Measurements from ENCODE around the gene HNRNPL.
"Not testable (repeated sequence)": the region's sequence is repeated elsewhere in the genome, so short reads cannot be mapped to it uniquely, and the experiment has no call there.

Gene HNRNPL

DNA sequence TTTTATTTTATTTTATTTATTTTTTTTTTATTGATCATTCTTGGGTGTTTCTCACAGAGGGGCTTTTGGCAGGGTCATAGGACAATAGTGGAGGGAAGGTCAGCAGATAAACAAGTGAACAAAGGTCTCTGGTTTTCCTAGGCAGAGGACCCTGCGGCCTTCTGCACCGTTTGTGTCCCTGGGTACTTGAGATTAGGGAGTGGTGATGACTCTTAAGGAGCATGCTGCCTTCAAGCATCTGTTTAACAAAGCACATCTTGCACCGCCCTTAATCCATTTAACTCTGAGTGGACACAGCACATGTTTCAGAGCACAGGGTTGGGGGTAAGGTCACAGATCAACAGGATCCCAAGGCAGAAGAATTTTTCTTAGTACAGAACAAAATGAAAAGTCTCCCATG is 5.2 kb upstream of the HNRNPL start:
- not testable (repeated sequence) for H3K9me3 ChIP-seq (ENCODE audit: control insufficient read depth, low read length); H3K4me1 ChIP-seq (ENCODE audit: control insufficient read depth, insufficient read depth, low read length); H3K36me3 ChIP-seq (ENCODE audit: control insufficient read depth, insufficient read depth, low read length); H3K27ac ChIP-seq (ENCODE audit: insufficient read depth, low read depth, low read length, poor library complexity, severe bottlenecking); H3K27me3 ChIP-seq (ENCODE audit: control insufficient read depth, insufficient read depth, low read length, poor library complexity, severe bottlenecking); H3K4me3 ChIP-seq (ENCODE audit: insufficient read depth, low read depth, low read length)
- WGBS, 2 experiments: 71% methylated on average over 1 of the region's 3 CpGs; no CpG with 5 or more reads in 1 of the 2 experiments

- 87 to 92% methylated on average over 17 of the region's 17 CpGs for WGBS, 2 experiments
- Histone ChIP-seq H3K4me1 (ENCODE audit: control insufficient read depth, insufficient read depth, low read length) (peaks cover 6% of the 10 kb centered on the region), H3K27ac (ENCODE audit: insufficient read depth, low read depth, low read length, poor library complexity, severe bottlenecking) (no peak overlapping the region)
These were observed 3.4 kb upstream of the HNRNPL start for GRCh38 chr19:38853214-38853613.

DNA sequence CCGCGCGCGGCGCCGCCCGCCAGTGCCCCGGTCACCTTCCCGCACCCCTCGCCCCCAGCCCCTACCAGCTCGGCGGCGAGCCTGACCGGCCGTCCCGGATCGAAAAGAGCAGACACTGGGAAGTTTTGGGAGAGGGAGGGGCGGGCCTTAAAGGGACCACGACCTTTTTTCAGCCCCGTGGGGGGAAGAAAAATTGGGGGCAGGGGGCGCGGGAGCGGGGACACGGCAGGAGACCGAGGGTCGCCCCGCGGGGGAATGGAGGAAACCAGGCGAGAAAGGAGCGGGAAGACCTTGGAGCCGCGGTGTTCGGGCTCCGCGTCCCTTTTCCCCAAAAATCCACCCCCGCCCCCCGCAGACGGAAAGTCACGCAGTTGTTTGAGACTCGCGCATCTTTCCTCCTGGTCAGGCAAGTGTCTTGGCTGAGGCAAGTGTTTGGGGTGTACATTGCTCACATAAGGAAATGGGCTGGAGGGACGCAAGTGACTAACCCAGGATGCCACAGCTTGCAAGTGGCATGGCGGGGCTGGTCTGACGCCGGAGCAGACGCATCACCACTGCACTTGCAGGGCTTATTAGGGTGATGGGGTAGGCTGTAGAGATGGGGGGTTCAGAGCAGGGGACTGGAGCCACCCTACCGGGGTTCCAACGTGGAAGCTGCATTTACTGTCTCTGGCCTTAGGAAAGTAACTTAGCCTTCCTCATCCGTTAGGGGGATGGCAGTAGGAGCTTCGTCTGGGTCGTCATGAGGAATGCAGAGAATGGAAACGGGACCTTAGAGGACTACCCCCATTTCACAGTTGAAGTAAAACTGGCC is 2.7 kb upstream of the HNRNPL start:
- peaks cover 12% of the 10 kb centered on the region for H3K4me1 ChIP-seq (ENCODE audit: control insufficient read depth, insufficient read depth, low read length)
- no peaks in the 10 kb centered on the region for H3K9me3 ChIP-seq (ENCODE audit: control insufficient read depth, low read length)
- peak overlapping the region; percentile 67 for H3K4me3 ChIP-seq (ENCODE audit: insufficient read depth, low read depth, low read length)
- WGBS, 2 experiments: 1 to 3% methylated on average over 52 of the region's 52 CpGs
- no peaks in the 10 kb centered on the region for H3K27me3 ChIP-seq (ENCODE audit: control insufficient read depth, insufficient read depth, low read length, poor library complexity, severe bottlenecking)
- H3K27ac ChIP-seq (ENCODE audit: insufficient read depth, low read depth, low read length, poor library complexity, severe bottlenecking): peak overlapping the region; percentile 91
- peaks cover 3% of the 10 kb centered on the region for H3K36me3 ChIP-seq (ENCODE audit: control insufficient read depth, insufficient read depth, low read length)

More at GRCh38 chr19:38853214-38853613, 3.4 kb upstream of the HNRNPL start:
- peak overlapping the region; percentile 67 for H3K4me3 ChIP-seq (ENCODE audit: insufficient read depth, low read depth, low read length)
- H3K36me3 ChIP-seq (ENCODE audit: control insufficient read depth, insufficient read depth, low read length): no peaks in the 10 kb centered on the region
- H3K9me3 ChIP-seq (ENCODE audit: control insufficient read depth, low read length): no peaks in the 10 kb centered on the region
- no peaks in the 10 kb centered on the region for H3K27me3 ChIP-seq (ENCODE audit: control insufficient read depth, insufficient read depth, low read length, poor library complexity, severe bottlenecking)

GRCh38 chr19:38851622-38852230 is 1.9 kb upstream of the HNRNPL start:
- Histone ChIP-seq H3K36me3 (ENCODE audit: control insufficient read depth, insufficient read depth, low read length) (peaks cover 11% of the 10 kb centered on the region), H3K4me1 (ENCODE audit: control insufficient read depth, insufficient read depth, low read length) (peaks cover 12% of the 10 kb centered on the region), H3K27me3 (ENCODE audit: control insufficient read depth, insufficient read depth, low read length, poor library complexity, severe bottlenecking) (no peaks in the 10 kb centered on the region), H3K4me3 (ENCODE audit: insufficient read depth, low read depth, low read length) (peak overlapping the region; percentile 67), H3K9me3 (ENCODE audit: control insufficient read depth, low read length) (no peaks in the 10 kb centered on the region), H3K27ac (ENCODE audit: insufficient read depth, low read depth, low read length, poor library complexity, severe bottlenecking) (peak overlapping the region; percentile 95)
- 2% methylated on average over 67 of the region's 67 CpGs for WGBS, 2 experiments

- Histone ChIP-seq H3K9me3 (ENCODE audit: control insufficient read depth, low read length) (no peaks in the 10 kb centered on the region), H3K27ac (ENCODE audit: insufficient read depth, low read depth, low read length, poor library complexity, severe bottlenecking) (peak overlapping the region; percentile 95), H3K36me3 (ENCODE audit: control insufficient read depth, insufficient read depth, low read length) (peaks cover 16% of the 10 kb centered on the region), H3K4me1 (ENCODE audit: control insufficient read depth, insufficient read depth, low read length) (peaks cover 12% of the 10 kb centered on the region), H3K4me3 (ENCODE audit: insufficient read depth, low read depth, low read length) (peak overlapping the region; percentile 67), H3K27me3 (ENCODE audit: control insufficient read depth, insufficient read depth, low read length, poor library complexity, severe bottlenecking) (no peaks in the 10 kb centered on the region)
- 14 to 17% methylated on average over 40 of the region's 40 CpGs for WGBS, 2 experiments
These were observed 1.3 kb upstream of the HNRNPL start for GRCh38 chr19:38850976-38851621.

DNA sequence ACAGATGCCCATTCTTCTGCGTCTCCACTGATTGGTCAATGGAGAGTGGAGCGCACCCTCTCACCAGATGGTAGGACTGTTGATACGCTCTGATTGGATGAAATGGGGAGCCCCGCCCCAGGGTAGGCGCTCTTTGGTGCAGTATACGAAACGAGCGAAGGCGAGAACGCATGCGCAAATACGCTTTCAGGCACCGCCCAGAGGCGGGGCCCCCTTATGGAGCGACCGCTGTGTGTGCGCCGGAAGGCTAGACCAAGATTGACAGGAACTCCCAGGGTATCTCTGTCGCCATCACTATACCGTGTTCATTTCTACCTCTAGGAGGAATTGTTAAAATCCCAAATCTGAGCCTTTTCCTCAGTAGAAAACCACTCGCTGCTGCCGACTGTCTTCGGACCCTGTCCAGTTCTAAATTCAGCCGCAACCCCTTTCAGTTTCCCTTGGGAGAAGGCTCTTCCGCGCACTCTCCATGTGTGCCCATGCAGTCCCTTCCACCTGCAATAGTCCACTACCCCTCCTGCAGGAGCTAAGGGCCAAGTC is 720 bp upstream of the HNRNPL start:
- Histone ChIP-seq H3K9me3 (ENCODE audit: control insufficient read depth, low read length) (no peaks in the 10 kb centered on the region), H3K4me1 (ENCODE audit: control insufficient read depth, insufficient read depth, low read length) (peaks cover 12% of the 10 kb centered on the region), H3K27ac (ENCODE audit: insufficient read depth, low read depth, low read length, poor library complexity, severe bottlenecking) (peak overlapping the region; percentile 95), H3K36me3 (ENCODE audit: control insufficient read depth, insufficient read depth, low read length) (peaks cover 22% of the 10 kb centered on the region), H3K27me3 (ENCODE audit: control insufficient read depth, insufficient read depth, low read length, poor library complexity, severe bottlenecking) (no peaks in the 10 kb centered on the region), H3K4me3 (ENCODE audit: insufficient read depth, low read depth, low read length) (peak overlapping the region; percentile 67)
- WGBS, 2 experiments: 1 to 2% methylated on average over 26 of the region's 26 CpGs

- Histone ChIP-seq H3K27ac (ENCODE audit: insufficient read depth, low read depth, low read length, poor library complexity, severe bottlenecking) (peak overlapping the region; percentile 99), H3K27me3 (ENCODE audit: control insufficient read depth, insufficient read depth, low read length, poor library complexity, severe bottlenecking) (no peaks in the 10 kb centered on the region), H3K36me3 (ENCODE audit: control insufficient read depth, insufficient read depth, low read length) (peaks cover 34% of the 10 kb centered on the region), H3K4me3 (ENCODE audit: insufficient read depth, low read depth, low read length) (peak overlapping the region; percentile 88), H3K4me1 (ENCODE audit: control insufficient read depth, insufficient read depth, low read length) (peaks cover 12% of the 10 kb centered on the region), H3K9me3 (ENCODE audit: control insufficient read depth, low read length) (no peaks in the 10 kb centered on the region)
- WGBS, 2 experiments: 0% methylated on average over 76 of the region's 76 CpGs
These were observed 483 bp downstream of the HNRNPL start for GRCh38 chr19:38849147-38849859.

GRCh38 chr19:38848299-38849146 is 1.3 kb downstream of the HNRNPL start:
- Histone ChIP-seq H3K4me3 (ENCODE audit: insufficient read depth, low read depth, low read length) (peak overlapping the region; percentile 88), H3K4me1 (ENCODE audit: control insufficient read depth, insufficient read depth, low read length) (peaks cover 12% of the 10 kb centered on the region), H3K9me3 (ENCODE audit: control insufficient read depth, low read length) (no peaks in the 10 kb centered on the region), H3K27ac (ENCODE audit: insufficient read depth, low read depth, low read length, poor library complexity, severe bottlenecking) (peak overlapping the region; percentile 61), H3K27me3 (ENCODE audit: control insufficient read depth, insufficient read depth, low read length, poor library complexity, severe bottlenecking) (no peaks in the 10 kb centered on the region), H3K36me3 (ENCODE audit: control insufficient read depth, insufficient read depth, low read length) (peaks cover 42% of the 10 kb centered on the region)
- WGBS, 2 experiments: 28 to 32% methylated on average over 21 to 22 of the region's 22 CpGs

DNA sequence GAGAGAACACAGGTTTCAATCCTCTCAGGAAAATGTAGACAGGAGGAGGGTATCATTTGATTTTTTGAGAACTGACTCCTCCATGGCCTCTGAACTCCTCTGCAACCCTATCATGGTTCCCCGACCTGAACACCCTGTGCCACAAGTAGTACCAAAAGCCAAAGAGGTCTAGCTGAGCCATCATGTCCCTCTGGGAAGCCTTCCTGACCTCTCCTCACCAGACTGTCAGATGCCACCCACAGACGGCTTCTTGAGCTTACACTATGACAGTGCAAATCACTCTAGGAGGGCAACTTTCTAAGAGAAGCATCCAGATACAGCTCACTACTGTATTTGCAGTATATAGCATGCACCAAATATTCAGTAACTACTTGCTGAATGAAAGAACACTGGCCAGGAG is 3.7 kb downstream of the HNRNPL start:
- H3K9me3 ChIP-seq (ENCODE audit: control insufficient read depth, low read length): no peaks in the 10 kb centered on the region
- H3K4me3 ChIP-seq (ENCODE audit: insufficient read depth, low read depth, low read length): no peak overlapping the region
- peaks cover 10% of the 10 kb centered on the region for H3K4me1 ChIP-seq (ENCODE audit: control insufficient read depth, insufficient read depth, low read length)
- no peak overlapping the region for H3K27ac ChIP-seq (ENCODE audit: insufficient read depth, low read depth, low read length, poor library complexity, severe bottlenecking)
- H3K36me3 ChIP-seq (ENCODE audit: control insufficient read depth, insufficient read depth, low read length): peaks cover 66% of the 10 kb centered on the region
- H3K27me3 ChIP-seq (ENCODE audit: control insufficient read depth, insufficient read depth, low read length, poor library complexity, severe bottlenecking): no peaks in the 10 kb centered on the region
- 95 to 96% methylated on average over 2 of the region's 2 CpGs for WGBS, 2 experiments
